OCI-LY7 (cell line): ENCODE measurements around the gene BCL11A.

ENCODE experiments used
- EZH2phosphoT487 ChIP-seq: fragments of 200-600 bp; sonication (generic); IDR thresholded peaks from 2 replicates; pipeline ENCODE4 v1.6.1; 2018; ENCODE audit warnings: low read depth, borderline replicate concordance, mild to moderate bottlenecking, mixed run types, antibody characterized with exemption, low read length, moderate library complexity, mixed read lengths
- TF ChIP-seq, protein P1 (sequence below): fragments of 200-600 bp; sonication (generic); conservative IDR thresholded peaks from 2 replicates; pipeline ENCODE4 v1.5.1; 2014; ENCODE audit warnings: mild to moderate bottlenecking, antibody characterized with exemption, low read length, moderate library complexity, mixed read lengths

DNA sequence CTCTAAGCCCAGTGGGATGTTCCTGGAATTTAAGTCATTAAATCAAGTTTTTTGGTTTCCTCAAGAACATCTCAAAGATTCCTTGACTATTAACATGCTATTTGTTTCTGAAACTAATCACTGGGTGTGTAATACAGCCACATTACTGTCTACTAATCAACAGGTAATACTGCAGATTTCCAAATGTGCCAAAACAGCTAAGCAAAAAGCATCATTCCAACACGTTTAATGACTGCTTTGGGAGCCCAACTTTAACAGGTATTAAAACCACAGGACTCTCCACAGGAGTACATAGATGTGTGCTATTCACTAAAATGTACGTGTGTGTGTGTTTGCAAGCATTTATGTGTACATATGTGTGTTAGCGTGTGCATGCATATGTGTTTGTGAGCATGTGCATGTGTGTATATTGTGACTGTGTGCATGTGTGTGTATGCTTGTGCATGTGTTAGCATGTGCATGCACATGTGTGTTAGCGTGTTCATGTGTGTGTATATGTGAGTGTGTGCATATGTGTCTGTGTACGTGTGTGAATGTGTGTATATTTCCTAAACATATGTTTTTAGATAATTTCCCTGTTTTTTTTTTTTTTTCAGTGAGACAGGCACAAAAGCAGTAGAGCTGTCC is 80.7 kb downstream of the BCL11A start:
- TF ChIP-seq, protein P1, sequence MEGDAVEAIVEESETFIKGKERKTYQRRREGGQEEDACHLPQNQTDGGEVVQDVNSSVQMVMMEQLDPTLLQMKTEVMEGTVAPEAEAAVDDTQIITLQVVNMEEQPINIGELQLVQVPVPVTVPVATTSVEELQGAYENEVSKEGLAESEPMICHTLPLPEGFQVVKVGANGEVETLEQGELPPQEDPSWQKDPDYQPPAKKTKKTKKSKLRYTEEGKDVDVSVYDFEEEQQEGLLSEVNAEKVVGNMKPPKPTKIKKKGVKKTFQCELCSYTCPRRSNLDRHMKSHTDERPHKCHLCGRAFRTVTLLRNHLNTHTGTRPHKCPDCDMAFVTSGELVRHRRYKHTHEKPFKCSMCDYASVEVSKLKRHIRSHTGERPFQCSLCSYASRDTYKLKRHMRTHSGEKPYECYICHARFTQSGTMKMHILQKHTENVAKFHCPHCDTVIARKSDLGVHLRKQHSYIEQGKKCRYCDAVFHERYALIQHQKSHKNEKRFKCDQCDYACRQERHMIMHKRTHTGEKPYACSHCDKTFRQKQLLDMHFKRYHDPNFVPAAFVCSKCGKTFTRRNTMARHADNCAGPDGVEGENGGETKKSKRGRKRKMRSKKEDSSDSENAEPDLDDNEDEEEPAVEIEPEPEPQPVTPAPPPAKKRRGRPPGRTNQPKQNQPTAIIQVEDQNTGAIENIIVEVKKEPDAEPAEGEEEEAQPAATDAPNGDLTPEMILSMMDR, result no peak
- TF ChIP-seq EZH2phosphoT487, result no peak
